SJSA1 (cell line): ENCODE data around the gene ATRNL1. TPM values are rescaled to one million over a fixed set of nuclear protein-coding genes. Genes with fewer than 3 reads are reported as not detected.

Experiments used
- DNase-seq, 2 experiments: peaks; one replicate each; pipeline ENCODE4 v3.0.0-alpha.2; 2015 to 2020; ENCODE audit warnings: low spot score in 2 of 2, low read depth in 1 of 2
- H3K27ac ChIP-seq: fragments of 250-450 bp; sonication (Bioruptor Pico); 2 replicates; pipeline ENCODE4 v1.5.1; 2020; ENCODE audit warnings: mild to moderate bottlenecking, moderate library complexity
- H3K27me3 ChIP-seq: fragments of 250-450 bp; sonication (Bioruptor Pico); replicated peaks from 2 replicates; pipeline ENCODE4 v1.5.1; 2020; ENCODE audit warnings: mild to moderate bottlenecking, moderate library complexity
- H3K36me3 ChIP-seq: fragments of 250-450 bp; sonication (Bioruptor Pico); 2 replicates; pipeline ENCODE4 v1.5.1; 2020; ENCODE audit warnings: mild to moderate bottlenecking
- H3K4me1 ChIP-seq: fragments of 250-450 bp; sonication (Bioruptor Pico); replicated peaks from 2 replicates; pipeline ENCODE4 v1.6.1; 2021; ENCODE audit warnings: mild to moderate bottlenecking
- H3K4me3 ChIP-seq: fragments of 250-450 bp; sonication (Bioruptor Pico); 2 replicates; pipeline ENCODE4 v1.5.1; 2020; ENCODE audit warnings: mild to moderate bottlenecking
- H3K9me3 ChIP-seq: fragments of 250-450 bp; sonication (Bioruptor Pico); replicated peaks from 2 replicates; pipeline ENCODE4 v1.5.1; 2020; ENCODE audit warnings: mild to moderate bottlenecking
- total RNA-seq: library from RNA; depleted of rRNA; stranded (reverse); fragments of >200 nt; shearing (Covaris generic); gene quantifications from 2 replicates; pipeline ENCODE4 v1.2.3, GENCODE V29; 2014

Gene ATRNL1
- total RNA-seq, 1 experiment from 2014 or later = 32.1 TPM

GRCh38 chr10:115572740-115573455 is 479.7 kb downstream of the ATRNL1 start:
- Histone ChIP-seq H3K27ac (no peak overlapping the region), H3K36me3 (no peaks in the 10 kb centered on the region), H3K9me3 (no peaks in the 10 kb centered on the region), H3K4me1 (no peaks in the 10 kb centered on the region), H3K4me3 (no peak overlapping the region), H3K27me3 (no peaks in the 10 kb centered on the region)
- no peak for DNase-seq

DNA sequence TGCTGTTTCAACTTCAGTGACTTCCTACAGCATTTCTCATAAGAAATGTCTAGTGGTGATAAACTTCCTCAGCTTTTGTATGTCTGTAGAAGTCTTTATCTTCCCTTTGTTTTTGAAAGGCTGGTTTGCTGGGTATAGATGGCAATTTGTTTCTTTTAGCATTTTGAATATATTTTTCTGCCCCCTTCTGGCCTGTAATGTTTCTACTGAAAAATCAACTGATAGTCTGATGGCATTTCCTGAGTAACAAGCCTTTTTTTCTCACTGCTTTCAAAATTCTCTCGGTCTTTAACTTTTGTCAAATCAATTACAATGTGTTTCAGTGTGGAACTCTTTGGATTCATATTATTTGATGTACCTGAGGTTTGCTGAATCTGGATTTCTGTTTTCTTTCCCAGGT is 487.1 kb downstream of the ATRNL1 start:
- no peak overlapping the region for H3K4me3 ChIP-seq
- no peaks in the 10 kb centered on the region; the same call in 1 of the 2 replicates for H3K27me3 ChIP-seq
- H3K36me3 ChIP-seq = no peaks in the 10 kb centered on the region
- H3K9me3 ChIP-seq = no peaks in the 10 kb centered on the region
- no peaks in the 10 kb centered on the region for H3K4me1 ChIP-seq
- DNase-seq = no peak
- H3K27ac ChIP-seq = no peak overlapping the region

DNA sequence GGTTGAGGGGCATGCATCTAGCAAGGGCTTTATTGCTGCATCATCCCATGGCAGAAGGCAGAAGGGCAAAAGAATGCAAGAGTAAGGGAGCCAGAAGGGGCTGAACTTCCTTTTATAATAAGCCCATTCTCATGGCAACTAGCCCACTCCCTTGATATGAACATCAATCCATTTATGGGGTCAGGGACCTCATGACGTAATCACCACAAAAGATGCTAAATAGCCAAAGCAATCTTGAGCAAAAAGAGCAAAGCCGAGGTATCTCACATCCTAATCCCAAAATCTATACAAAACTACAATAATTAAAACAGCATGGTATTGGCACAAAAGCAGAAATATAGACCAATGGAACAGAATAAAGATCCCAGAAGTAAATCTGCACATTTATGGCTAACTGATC is 499.9 kb downstream of the ATRNL1 start:
- Histone ChIP-seq H3K9me3 (no peaks in the 10 kb centered on the region), H3K27ac (no peak overlapping the region), H3K27me3 (no peaks in the 10 kb centered on the region), H3K4me3 (no peak overlapping the region), H3K4me1 (no peaks in the 10 kb centered on the region), H3K36me3 (no peaks in the 10 kb centered on the region)
- no peak for DNase-seq

DNA sequence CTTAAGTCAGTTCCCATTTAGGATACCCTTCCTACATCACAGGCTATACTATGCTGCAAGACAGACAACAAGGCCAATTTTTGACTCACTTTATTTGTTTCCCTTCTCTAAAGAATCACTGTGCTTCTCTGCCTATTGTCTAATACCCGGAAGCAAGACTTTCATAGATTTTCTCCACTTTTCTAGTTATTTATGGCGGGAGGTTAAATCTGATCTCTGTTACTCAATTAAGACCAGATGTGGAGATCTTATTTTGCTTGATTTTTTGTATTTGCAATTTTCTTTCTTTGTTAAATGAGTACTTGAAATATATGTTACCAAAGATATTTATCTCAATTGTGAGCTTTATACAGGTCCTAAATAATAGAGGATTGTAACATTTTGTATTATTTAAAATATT is 511.5 kb downstream of the ATRNL1 start:
- Histone ChIP-seq H3K36me3 (no peaks in the 10 kb centered on the region), H3K4me3 (no peak overlapping the region)
- no peak for DNase-seq

GRCh38 chr10:115606086-115606485 is 512.9 kb downstream of the ATRNL1 start:
- Histone ChIP-seq H3K27me3 (no peaks in the 10 kb centered on the region), H3K27ac (no peak overlapping the region)
- no peak for DNase-seq

More for the DNA sequence above, 511.5 kb downstream of the ATRNL1 start:
- Histone ChIP-seq H3K9me3 (no peaks in the 10 kb centered on the region), H3K27me3 (no peaks in the 10 kb centered on the region), H3K27ac (no peak overlapping the region), H3K4me1 (no peaks in the 10 kb centered on the region)

DNA sequence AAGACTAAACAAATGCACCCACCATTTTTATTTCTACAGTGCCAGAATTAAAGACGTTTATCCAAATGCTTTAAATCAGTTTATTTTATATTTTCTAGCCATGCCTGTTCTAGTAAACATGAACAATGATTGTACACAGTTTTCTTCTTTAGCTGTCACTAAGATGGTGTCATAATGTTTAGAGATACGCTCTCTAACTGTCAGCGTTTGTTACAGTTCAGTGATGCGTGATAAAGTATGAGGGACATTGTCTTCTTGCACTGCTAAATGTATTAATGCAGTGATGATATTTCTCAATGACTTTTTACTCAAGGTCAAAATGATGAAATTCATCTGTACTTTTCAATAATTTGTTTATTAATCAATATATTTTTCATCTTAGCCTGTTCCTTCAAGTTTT is 513.6 kb downstream of the ATRNL1 start:
- no peaks in the 10 kb centered on the region for H3K4me1 ChIP-seq
- no peak overlapping the region for H3K4me3 ChIP-seq
- H3K36me3 ChIP-seq = no peaks in the 10 kb centered on the region
- no peak for DNase-seq
- no peaks in the 10 kb centered on the region for H3K27me3 ChIP-seq
- H3K27ac ChIP-seq = no peak overlapping the region
- no peaks in the 10 kb centered on the region for H3K9me3 ChIP-seq

More at GRCh38 chr10:115606086-115606485, 512.9 kb downstream of the ATRNL1 start:
- no peaks in the 10 kb centered on the region for H3K36me3 ChIP-seq
- H3K9me3 ChIP-seq = no peaks in the 10 kb centered on the region
- no peaks in the 10 kb centered on the region for H3K4me1 ChIP-seq
- H3K4me3 ChIP-seq = no peak overlapping the region

- Histone ChIP-seq H3K4me3 (no peak overlapping the region), H3K36me3 (no peaks in the 10 kb centered on the region), H3K9me3 (no peaks in the 10 kb centered on the region), H3K27me3 (no peaks in the 10 kb centered on the region), H3K27ac (no peak overlapping the region), H3K4me1 (no peaks in the 10 kb centered on the region)
- DNase-seq = no peak
Measured at GRCh38 chr10:115624448-115624847, 531.3 kb downstream of the ATRNL1 start.

DNA sequence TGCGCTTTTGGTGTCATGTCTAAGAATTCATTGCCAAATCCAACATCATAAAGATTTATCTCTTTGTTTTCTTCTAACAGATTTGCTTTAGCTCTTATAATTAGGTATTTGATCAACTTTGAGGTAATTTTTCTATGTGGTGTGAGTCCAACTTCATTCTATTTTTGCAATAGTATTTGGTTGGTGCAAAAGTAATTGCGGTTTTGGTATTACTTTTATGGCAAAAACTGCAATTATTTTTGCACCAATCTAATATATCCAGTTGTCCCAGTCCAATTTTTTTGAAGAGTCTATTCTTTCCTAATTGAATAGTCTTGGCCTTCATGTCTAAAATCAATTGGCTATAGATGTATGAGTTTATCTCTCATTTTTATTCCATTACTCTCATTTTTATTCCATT is 535.5 kb downstream of the ATRNL1 start:
- H3K27me3 ChIP-seq = no peaks in the 10 kb centered on the region
- no peak overlapping the region for H3K27ac ChIP-seq
- DNase-seq = no peak
- H3K36me3 ChIP-seq = no peaks in the 10 kb centered on the region
- H3K4me3 ChIP-seq = no peak overlapping the region
- H3K9me3 ChIP-seq = no peaks in the 10 kb centered on the region
- no peaks in the 10 kb centered on the region for H3K4me1 ChIP-seq

DNA sequence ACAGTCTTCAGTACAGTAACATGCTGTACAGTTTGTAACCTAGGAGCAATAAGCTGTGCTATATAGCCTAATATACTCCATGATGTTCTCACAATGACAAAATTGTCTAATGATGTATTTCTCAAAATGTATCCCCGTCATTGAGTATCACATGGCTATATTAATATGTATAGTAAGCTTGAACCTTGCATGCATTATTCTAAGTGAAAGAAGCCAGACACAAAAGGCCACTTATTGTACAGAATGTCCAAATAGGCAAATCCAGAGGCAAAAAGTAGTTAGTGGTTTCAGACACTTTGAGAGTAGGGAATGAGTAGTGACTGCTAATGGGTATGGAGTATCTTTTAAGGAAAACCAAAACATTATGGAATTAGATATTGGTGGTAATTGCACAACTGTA is 545.1 kb downstream of the ATRNL1 start:
- no peaks in the 10 kb centered on the region; the same call in 1 of the 2 replicates for H3K27me3 ChIP-seq
- DNase-seq = no peak
- no peaks in the 10 kb centered on the region for H3K36me3 ChIP-seq
- no peak overlapping the region for H3K4me3 ChIP-seq
- no peaks in the 10 kb centered on the region for H3K9me3 ChIP-seq
- H3K4me1 ChIP-seq = no peaks in the 10 kb centered on the region
- H3K27ac ChIP-seq = no peak overlapping the region

- H3K27me3 ChIP-seq = no peaks in the 10 kb centered on the region
- no peaks in the 10 kb centered on the region for H3K9me3 ChIP-seq
- peaks cover 12% of the 10 kb centered on the region for H3K4me1 ChIP-seq
- H3K4me3 ChIP-seq = no peak overlapping the region
- H3K36me3 ChIP-seq = no peaks in the 10 kb centered on the region
- no peak for DNase-seq
- no peak overlapping the region for H3K27ac ChIP-seq
Measured at GRCh38 chr10:115649217-115649616, 556.1 kb downstream of the ATRNL1 start.

GRCh38 chr10:115653473-115653872 is 560.3 kb downstream of the ATRNL1 start:
- Histone ChIP-seq H3K9me3 (no peaks in the 10 kb centered on the region), H3K36me3 (no peaks in the 10 kb centered on the region), H3K27ac (peak overlapping the region; percentile 2; the same call in 1 of the 2 replicates), H3K27me3 (no peaks in the 10 kb centered on the region), H3K4me3 (no peak overlapping the region), H3K4me1 (peaks cover 22% of the 10 kb centered on the region)
- peak in 1 of 2 experiments; percentile 29 for DNase-seq

DNA sequence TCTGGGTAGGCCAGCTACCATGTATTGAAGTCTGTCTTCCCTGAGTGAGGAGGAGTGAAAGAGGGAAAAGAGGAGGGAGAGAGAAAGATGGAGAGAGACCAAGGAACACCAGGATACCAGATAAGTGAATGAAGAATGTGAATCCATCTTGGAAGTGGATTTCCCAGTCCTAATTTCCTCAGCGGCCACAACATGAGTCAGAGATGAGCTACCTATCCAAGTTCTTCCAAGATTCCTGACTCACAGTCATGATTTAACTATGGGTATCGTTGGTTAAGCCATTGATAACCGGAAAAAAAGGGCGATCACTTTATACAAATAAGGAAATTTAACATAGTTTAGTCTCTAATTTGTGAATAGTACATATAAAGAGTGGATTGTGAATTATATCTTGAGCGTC is 561.8 kb downstream of the ATRNL1 start:
- Histone ChIP-seq H3K36me3 (no peaks in the 10 kb centered on the region), H3K4me1 (peaks cover 22% of the 10 kb centered on the region), H3K4me3 (no peak overlapping the region), H3K27me3 (no peaks in the 10 kb centered on the region), H3K9me3 (no peaks in the 10 kb centered on the region), H3K27ac (no peak overlapping the region)
- no peak for DNase-seq

GRCh38 chr10:115657161-115657860 is 564.1 kb downstream of the ATRNL1 start:
- no peaks in the 10 kb centered on the region for H3K27me3 ChIP-seq

GRCh38 chr10:115659616-115660015 is 566.5 kb downstream of the ATRNL1 start:
- Histone ChIP-seq H3K4me1 (peaks cover 10% of the 10 kb centered on the region; the same call in 1 of the 2 replicates), H3K9me3 (no peaks in the 10 kb centered on the region), H3K27ac (no peak overlapping the region), H3K4me3 (no peak overlapping the region), H3K27me3 (no peaks in the 10 kb centered on the region), H3K36me3 (no peaks in the 10 kb centered on the region)
- DNase-seq = no peak

More at GRCh38 chr10:115657161-115657860, 564.1 kb downstream of the ATRNL1 start:
- no peaks in the 10 kb centered on the region for H3K9me3 ChIP-seq
- peak; percentile 35 to 45 for DNase-seq
- no peaks in the 10 kb centered on the region for H3K36me3 ChIP-seq
- H3K27ac ChIP-seq = peak overlapping the region; percentile 48
- peaks cover 22% of the 10 kb centered on the region for H3K4me1 ChIP-seq
- H3K4me3 ChIP-seq = no peak overlapping the region
